Parathyroid adenoma (tissue), 2 donors: ENCODE measurements around the gene BLOC1S3.
A peak's percentile ranks its signal among the peaks of the same experiment; 100 is the strongest.

Source experiments
- H2AFZ ChIP-seq: fragments of 300-600 bp; sonication (generic); one replicate; pipeline ENCODE4 v1.7.0; 2017; ENCODE audit warnings: antibody characterized with exemption, mild to moderate bottlenecking
- H3K27ac ChIP-seq: fragments of 300-600 bp; sonication (generic); one replicate; pipeline ENCODE4 v1.7.0; 2017
- H3K27me3 ChIP-seq: fragments of 300-600 bp; sonication (generic); one replicate; pipeline ENCODE4 v1.7.0; 2017; ENCODE audit warnings: low read length; ENCODE audit not compliant: control insufficient read depth, insufficient read depth
- H3K36me3 ChIP-seq: fragments of 300-600 bp; sonication (generic); one replicate; pipeline ENCODE4 v1.7.0; 2017; ENCODE audit warnings: low read length; ENCODE audit not compliant: control insufficient read depth, insufficient read depth
- H3K4me1 ChIP-seq: fragments of 300-600 bp; sonication (generic); one replicate; pipeline ENCODE4 v1.7.0; 2017; ENCODE audit warnings: control low read depth
- H3K4me2 ChIP-seq: fragments of 300-600 bp; sonication (generic); one replicate; pipeline ENCODE4 v1.7.0; 2017; ENCODE audit warnings: low read length
- H3K4me3 ChIP-seq: fragments of 300-600 bp; sonication (generic); one replicate; pipeline ENCODE4 v1.7.0; 2017; ENCODE audit warnings: low read depth, low read length
- H3K79me2 ChIP-seq: fragments of 300-600 bp; sonication (generic); one replicate; pipeline ENCODE4 v1.7.0; 2017; ENCODE audit warnings: control low read depth
- H3K9ac ChIP-seq: fragments of 300-600 bp; sonication (generic); one replicate; pipeline ENCODE4 v1.7.0; 2017; ENCODE audit warnings: mild to moderate bottlenecking
- H3K9me3 ChIP-seq: fragments of 300-600 bp; sonication (generic); one replicate; pipeline ENCODE4 v1.7.0; 2017; ENCODE audit warnings: low read length; ENCODE audit not compliant: control insufficient read depth
- TF ChIP-seq, protein P1 (sequence below): fragments of 300-600 bp; sonication (generic); IDR thresholded peaks from one replicate; pipeline ENCODE4 v1.7.0; 2017; ENCODE audit warnings: antibody characterized with exemption, mild to moderate bottlenecking
- donor health status: primary hyperparathyroidism.

The BLOC1S3 gene

DNA sequence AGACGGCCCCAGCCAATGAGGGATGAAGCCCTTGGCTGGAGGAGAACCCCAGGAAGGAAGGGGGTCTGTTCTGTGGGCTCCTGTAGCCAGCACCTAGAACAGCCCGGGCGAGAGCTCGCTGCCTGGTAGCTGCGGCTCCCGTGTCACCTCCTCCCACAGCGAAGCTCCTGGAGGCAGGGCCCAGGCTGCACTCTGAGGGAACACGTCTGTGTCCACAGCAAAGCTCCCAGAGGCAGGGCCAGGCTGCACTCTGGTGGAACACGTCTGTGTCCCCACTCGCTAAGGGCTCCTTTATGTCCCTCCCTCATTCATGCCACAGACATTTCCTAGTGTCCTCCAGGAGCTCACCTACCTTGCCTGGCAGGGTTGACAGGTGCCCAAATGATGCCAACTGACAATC, 9.0 kb upstream of the BLOC1S3 start:
- H3K36me3 ChIP-seq, result no peaks in the 10 kb centered on the region
- H3K4me2 ChIP-seq, result no peak overlapping the region
- TF ChIP-seq, protein P1, sequence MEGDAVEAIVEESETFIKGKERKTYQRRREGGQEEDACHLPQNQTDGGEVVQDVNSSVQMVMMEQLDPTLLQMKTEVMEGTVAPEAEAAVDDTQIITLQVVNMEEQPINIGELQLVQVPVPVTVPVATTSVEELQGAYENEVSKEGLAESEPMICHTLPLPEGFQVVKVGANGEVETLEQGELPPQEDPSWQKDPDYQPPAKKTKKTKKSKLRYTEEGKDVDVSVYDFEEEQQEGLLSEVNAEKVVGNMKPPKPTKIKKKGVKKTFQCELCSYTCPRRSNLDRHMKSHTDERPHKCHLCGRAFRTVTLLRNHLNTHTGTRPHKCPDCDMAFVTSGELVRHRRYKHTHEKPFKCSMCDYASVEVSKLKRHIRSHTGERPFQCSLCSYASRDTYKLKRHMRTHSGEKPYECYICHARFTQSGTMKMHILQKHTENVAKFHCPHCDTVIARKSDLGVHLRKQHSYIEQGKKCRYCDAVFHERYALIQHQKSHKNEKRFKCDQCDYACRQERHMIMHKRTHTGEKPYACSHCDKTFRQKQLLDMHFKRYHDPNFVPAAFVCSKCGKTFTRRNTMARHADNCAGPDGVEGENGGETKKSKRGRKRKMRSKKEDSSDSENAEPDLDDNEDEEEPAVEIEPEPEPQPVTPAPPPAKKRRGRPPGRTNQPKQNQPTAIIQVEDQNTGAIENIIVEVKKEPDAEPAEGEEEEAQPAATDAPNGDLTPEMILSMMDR, result no peak
- H3K27me3 ChIP-seq, result no peaks in the 10 kb centered on the region
- H2AFZ ChIP-seq, result no peak overlapping the region
- H3K27ac ChIP-seq, result no peak overlapping the region
- no peak overlapping the region for H3K4me3 ChIP-seq
- H3K9me3 ChIP-seq, result no peaks in the 10 kb centered on the region
- H3K79me2 ChIP-seq, result peaks cover 7% of the 10 kb centered on the region
- no peak overlapping the region for H3K9ac ChIP-seq
- no peaks in the 10 kb centered on the region for H3K4me1 ChIP-seq

DNA sequence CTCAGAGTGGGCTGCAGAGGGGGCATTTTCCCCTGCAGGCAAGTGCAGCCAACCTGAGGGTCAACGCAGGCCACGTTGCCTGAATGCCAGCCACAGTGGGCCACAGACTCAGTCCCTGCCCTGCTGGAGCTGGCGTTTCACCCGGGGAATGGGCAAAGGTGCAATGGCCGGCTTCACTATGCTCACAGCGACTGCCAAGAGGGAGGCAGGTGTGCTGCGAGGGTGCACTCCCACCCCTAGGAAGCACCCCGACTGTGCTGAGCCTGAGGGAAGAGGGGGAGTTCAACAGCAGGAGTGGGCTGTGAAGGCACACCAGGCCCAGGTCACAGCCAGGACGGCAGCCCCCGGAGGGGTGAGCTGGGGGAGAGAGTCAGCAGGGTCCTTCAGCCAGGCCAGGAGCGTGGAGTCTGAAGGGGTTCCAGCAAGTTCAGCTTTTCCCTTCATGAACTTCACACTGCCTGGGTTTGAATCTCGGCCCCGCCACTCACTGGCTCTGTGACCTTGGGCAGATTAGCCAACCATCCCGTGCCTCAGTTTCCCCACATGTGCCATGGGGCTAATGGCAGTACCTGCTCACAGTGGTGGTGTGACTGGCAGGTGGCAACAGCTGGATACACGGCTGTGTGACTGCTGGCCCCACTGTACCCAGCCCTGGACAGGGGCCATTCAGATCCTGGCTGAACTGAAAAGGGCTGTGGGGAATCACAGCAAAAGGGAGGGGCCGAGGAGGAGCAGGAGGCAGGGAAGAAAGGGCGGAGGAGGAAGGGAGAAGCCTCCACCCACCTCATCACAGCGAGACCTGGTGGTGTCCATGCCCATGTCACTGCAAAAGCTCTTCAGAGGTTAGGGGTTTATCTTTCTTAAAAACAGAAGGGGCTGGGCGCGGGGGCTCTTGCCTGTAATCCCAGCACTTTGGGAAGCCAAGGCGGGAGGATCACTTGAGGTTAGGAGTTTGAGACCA, 8.2 kb upstream of the BLOC1S3 start:
- Histone ChIP-seq H3K4me3 (no peak overlapping the region), H3K79me2 (peaks cover 9% of the 10 kb centered on the region), H3K36me3 (no peaks in the 10 kb centered on the region), H3K4me1 (no peaks in the 10 kb centered on the region), H3K9me3 (no peaks in the 10 kb centered on the region), H3K4me2 (no peak overlapping the region), H3K9ac (no peak overlapping the region), H3K27ac (peak overlapping the region; percentile 6), H2AFZ (no peak overlapping the region), H3K27me3 (no peaks in the 10 kb centered on the region)
- TF ChIP-seq, protein P1, result no peak

DNA sequence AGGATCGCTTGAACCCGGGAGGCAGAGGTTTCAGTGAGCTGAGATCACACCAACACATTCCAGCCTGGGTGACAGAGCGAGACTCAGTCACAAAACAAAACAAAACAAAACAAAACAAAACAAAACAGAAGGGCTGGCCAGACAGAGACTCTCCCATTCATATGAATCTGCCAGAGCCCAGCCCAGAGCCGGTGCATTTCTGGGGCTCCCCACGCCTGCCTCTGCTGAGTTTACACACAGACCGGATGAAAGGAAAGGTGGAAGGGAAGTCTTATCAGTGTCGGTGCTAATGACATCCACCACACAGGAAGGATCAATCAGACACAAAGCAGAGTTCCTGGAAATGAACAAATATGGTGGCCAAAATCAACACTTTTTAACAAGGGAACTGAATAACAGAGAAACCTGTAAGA, 7.4 kb upstream of the BLOC1S3 start:
- TF ChIP-seq, protein P1, result no peak

DNA sequence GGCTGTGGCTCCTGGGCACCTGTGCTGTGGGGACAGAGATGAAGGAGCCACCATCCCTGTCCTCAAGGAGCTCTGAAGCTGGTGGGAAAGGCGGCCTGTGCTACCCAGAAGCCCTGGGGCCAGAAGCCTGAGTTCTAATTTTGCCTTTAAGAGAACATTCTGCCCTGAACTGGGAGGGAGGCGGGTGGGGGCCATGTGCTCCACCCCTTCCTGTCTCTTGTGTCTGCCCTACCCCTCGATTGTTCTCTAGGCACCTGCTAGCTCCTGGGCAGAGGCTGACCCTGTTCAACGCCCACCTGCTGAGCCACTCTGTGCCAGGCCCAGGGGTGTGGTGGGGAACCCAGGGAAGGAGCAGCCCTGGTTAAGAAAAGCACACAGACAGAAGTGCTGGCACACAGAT, 6.4 kb upstream of the BLOC1S3 start:
- no peaks in the 10 kb centered on the region for H3K9me3 ChIP-seq
- H3K79me2 ChIP-seq, result peaks cover 9% of the 10 kb centered on the region
- H3K27me3 ChIP-seq, result no peaks in the 10 kb centered on the region
- no peaks in the 10 kb centered on the region for H3K4me1 ChIP-seq
- no peak overlapping the region for H3K4me2 ChIP-seq
- no peak overlapping the region for H3K27ac ChIP-seq
- TF ChIP-seq, protein P1, result no peak
- no peak overlapping the region for H3K4me3 ChIP-seq
- H3K36me3 ChIP-seq, result no peaks in the 10 kb centered on the region
- H2AFZ ChIP-seq, result no peak overlapping the region
- no peak overlapping the region for H3K9ac ChIP-seq

More for the DNA sequence above, 7.4 kb upstream of the BLOC1S3 start:
- Histone ChIP-seq H3K9me3 (no peaks in the 10 kb centered on the region), H3K4me1 (no peaks in the 10 kb centered on the region), H3K27me3 (no peaks in the 10 kb centered on the region), H3K4me2 (no peak overlapping the region), H3K9ac (no peak overlapping the region), H3K79me2 (peaks cover 9% of the 10 kb centered on the region), H2AFZ (no peak overlapping the region), H3K4me3 (no peak overlapping the region), H3K36me3 (no peaks in the 10 kb centered on the region), H3K27ac (peak overlapping the region; percentile 12)
